ENCODE measurements around the gene HSFX2.
"Not testable (repeated sequence)": the region's sequence is repeated elsewhere in the genome, so short reads cannot be mapped to it uniquely, and the experiment has no call there.

DNA sequence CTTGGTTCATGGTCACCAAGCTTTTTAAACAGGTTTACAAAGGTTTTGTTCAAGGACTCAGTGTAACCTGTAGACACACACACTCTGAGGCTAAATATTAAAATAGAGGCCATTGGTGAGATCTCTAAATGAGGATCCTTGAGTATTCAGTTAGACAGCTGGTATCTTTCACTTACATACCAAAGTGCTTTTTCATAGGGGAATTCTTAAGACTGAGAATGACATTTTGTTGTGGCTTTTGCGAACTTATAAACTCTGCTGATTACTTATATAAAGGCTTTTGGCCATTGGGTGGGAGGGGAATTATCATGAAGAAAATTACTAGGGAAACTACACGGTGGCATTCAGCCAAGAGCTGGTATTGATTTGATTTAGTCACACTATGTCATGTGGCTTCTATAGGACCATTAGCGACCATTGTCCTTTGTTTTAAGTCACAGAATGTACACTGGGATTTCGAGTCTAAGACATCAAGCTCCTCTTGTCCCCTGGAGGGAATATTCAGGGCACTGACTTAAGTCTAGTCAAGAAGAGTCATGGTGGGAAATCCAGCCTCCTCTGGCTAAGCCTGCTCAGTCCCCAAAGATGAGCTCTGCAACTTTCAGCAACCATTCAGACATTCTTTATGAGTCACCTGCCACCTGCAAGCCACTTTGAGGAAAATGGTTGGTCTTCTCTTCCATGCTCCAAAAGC lies 43.7 kb downstream of the HSFX2 start:
- TF ChIP-seq, protein P1, sequence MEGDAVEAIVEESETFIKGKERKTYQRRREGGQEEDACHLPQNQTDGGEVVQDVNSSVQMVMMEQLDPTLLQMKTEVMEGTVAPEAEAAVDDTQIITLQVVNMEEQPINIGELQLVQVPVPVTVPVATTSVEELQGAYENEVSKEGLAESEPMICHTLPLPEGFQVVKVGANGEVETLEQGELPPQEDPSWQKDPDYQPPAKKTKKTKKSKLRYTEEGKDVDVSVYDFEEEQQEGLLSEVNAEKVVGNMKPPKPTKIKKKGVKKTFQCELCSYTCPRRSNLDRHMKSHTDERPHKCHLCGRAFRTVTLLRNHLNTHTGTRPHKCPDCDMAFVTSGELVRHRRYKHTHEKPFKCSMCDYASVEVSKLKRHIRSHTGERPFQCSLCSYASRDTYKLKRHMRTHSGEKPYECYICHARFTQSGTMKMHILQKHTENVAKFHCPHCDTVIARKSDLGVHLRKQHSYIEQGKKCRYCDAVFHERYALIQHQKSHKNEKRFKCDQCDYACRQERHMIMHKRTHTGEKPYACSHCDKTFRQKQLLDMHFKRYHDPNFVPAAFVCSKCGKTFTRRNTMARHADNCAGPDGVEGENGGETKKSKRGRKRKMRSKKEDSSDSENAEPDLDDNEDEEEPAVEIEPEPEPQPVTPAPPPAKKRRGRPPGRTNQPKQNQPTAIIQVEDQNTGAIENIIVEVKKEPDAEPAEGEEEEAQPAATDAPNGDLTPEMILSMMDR (conservative IDR thresholded peaks at IDR 0.05), result not testable (repeated sequence)
- not testable (repeated sequence) for TF ChIP-seq ZFX (IDR thresholded peaks at IDR 0.05)

Measured in C4-2B (cell line).